Tibial nerve (tissue), 4 donors: Measurements from ENCODE around the gene NCS1.

Experiments used
- CTCF ChIP-seq, 5 experiments: fragments of 200-600 bp in 3 of 5; fragments of 450-650 bp in 2 of 5; sonication (generic) in 3 of 5; IDR thresholded peaks; one replicate each; pipeline ENCODE4 v1.5.1; 2016 to 2019; ENCODE audit warnings: antibody characterized with exemption in 5 of 5, mild to moderate bottlenecking in 3 of 5, moderate library complexity in 2 of 5
- EP300 ChIP-seq, 2 donors: sonication (generic); formaldehyde crosslinking; IDR thresholded peaks; one replicate each; pipeline ENCODE4 v1.6.1; 2017; ENCODE audit warnings: antibody characterized with exemption in 2 of 2, mild to moderate bottlenecking in 1 of 2
- POLR2A ChIP-seq, 2 donors: fragments of 450-650 bp; IDR thresholded peaks; one replicate each; pipeline ENCODE4 v1.6.1; 2017; ENCODE audit warnings: antibody characterized with exemption in 2 of 2, mild to moderate bottlenecking in 2 of 2, moderate library complexity in 2 of 2

DNA sequence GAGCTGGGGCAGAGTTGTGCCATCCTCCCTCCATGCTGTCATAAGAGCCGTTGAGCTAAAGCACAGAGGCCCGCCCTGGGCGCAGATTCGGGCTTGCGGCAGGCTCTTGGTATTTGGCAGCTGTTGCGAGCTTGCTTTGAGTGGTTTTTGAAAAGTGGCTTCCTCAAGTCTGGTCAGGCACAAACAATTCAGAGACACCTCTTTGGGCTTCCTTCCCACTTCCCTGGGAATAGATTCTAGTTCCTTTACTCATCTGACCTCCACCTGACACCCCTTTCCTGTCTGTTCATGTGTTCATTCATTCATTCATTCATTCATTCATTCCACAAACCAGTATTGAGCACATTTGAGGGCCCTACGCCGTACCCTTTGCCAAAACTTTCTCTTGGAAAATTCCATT, 27.4 kb downstream of the NCS1 start:
- no peak for TF ChIP-seq CTCF (IDR thresholded peaks at IDR 0.05)
- no peak for TF ChIP-seq POLR2A (IDR thresholded peaks at IDR 0.05)
- TF ChIP-seq EP300 (IDR thresholded peaks at IDR 0.05): no peak
